SK-N-MC (cell line): ENCODE data around the gene EID2B.

Source experiments
- DNase-seq: peaks from one replicate; pipeline ENCODE4 v3.0.0-alpha.2; 2011; ENCODE audit warnings: low read depth, low spot score
- H3K27ac ChIP-seq: fragments of 200-600 bp; sonication (generic); 2 replicates; pipeline ENCODE4 v1.5.1; 2016; ENCODE audit warnings: mixed run types
- H3K36me3 ChIP-seq: fragments of 200-600 bp; sonication (generic); 2 replicates; pipeline ENCODE4 v1.6.1; 2017; ENCODE audit warnings: antibody characterized with exemption, low read length, mixed read lengths; ENCODE audit not compliant: insufficient read depth
- H3K4me3 ChIP-seq: fragments of 200-600 bp; sonication (generic); 2 replicates; pipeline ENCODE4 v1.5.1; 2016
- H3K9ac ChIP-seq: fragments of 200-600 bp; sonication (generic); 2 replicates; pipeline ENCODE4 v1.8.0; 2017; ENCODE audit warnings: mixed run types, mixed read lengths; ENCODE audit not compliant: insufficient read length
- H3K9me3 ChIP-seq: fragments of 200-600 bp; sonication (generic); 2 replicates; pipeline ENCODE4 v1.6.1; 2017; ENCODE audit warnings: low read depth, mild to moderate bottlenecking, antibody characterized with exemption, low read length, moderate library complexity, mixed read lengths
- EZH2 ChIP-seq: fragments of 200-600 bp; sonication (generic); IDR thresholded peaks from one replicate; pipeline ENCODE4 v1.6.1; 2017; ENCODE audit warnings: antibody characterized with exemption
- FOXP2 ChIP-seq: optimal IDR thresholded peaks from 2 replicates; pipeline ENCODE3; 2011; ENCODE audit warnings: mild to moderate bottlenecking, moderate library complexity; ENCODE audit not compliant: insufficient read depth; ENCODE audit errors: extremely low read length, control extremely low read depth
- POLR2AphosphoS5 ChIP-seq: IDR thresholded peaks from 2 replicates; pipeline ENCODE4 v1.6.1; 2012; ENCODE audit warnings: mild to moderate bottlenecking, low read depth, low read length, borderline replicate concordance

Gene EID2B

GRCh38 chr19:39481676-39482075 is 51.0 kb downstream of the EID2B start:
- no peaks in the 10 kb centered on the region for H3K9me3 ChIP-seq
- H3K4me3 ChIP-seq: peak overlapping the region; percentile 97
- H3K9ac ChIP-seq: peak overlapping the region; percentile 100
- H3K36me3 ChIP-seq: peaks cover 24% of the 10 kb centered on the region; the same call in 1 of the 2 replicates
- no peak for TF ChIP-seq EZH2
- TF ChIP-seq POLR2AphosphoS5: no peak
- no peak for TF ChIP-seq FOXP2
- no peak for DNase-seq
- no peak overlapping the region for H3K27ac ChIP-seq

GRCh38 chr19:39481229-39481545 is 51.5 kb downstream of the EID2B start:
- DNase-seq: no peak
- Histone ChIP-seq H3K9me3 (no peaks in the 10 kb centered on the region), H3K27ac (peak overlapping the region; percentile 87), H3K4me3 (peak overlapping the region; percentile 97), H3K36me3 (peaks cover 22% of the 10 kb centered on the region; the same call in 1 of the 2 replicates), H3K9ac (peak overlapping the region; percentile 100)
- TF ChIP-seq FOXP2 (no peak), EZH2 (no peak), POLR2AphosphoS5 (no peak)
